Measurements from ENCODE around the gene GRIN2A.

GRIN2A gene

GRCh38 chr16:9766891-9767290 lies 415.3 kb downstream of the GRIN2A start:
- no peak for DNase-seq (ENCODE audit: low read depth in 2 of 2)

GRCh38 chr16:9763505-9763904 lies 418.7 kb downstream of the GRIN2A start:
- DNase-seq (ENCODE audit: low read depth in 2 of 2), result no peak

GRCh38 chr16:9761870-9762269 lies 420.4 kb downstream of the GRIN2A start:
- DNase-seq (ENCODE audit: low read depth in 2 of 2), result no peak

GRCh38 chr16:9757687-9758086 lies 424.5 kb downstream of the GRIN2A start:
- DNase-seq (ENCODE audit: low read depth in 2 of 2), result no peak

GRCh38 chr16:9756434-9756833 lies 425.8 kb downstream of the GRIN2A start:
- no peak for DNase-seq (ENCODE audit: low read depth in 2 of 2)

GRCh38 chr16:9755081-9755480 lies 427.1 kb downstream of the GRIN2A start:
- no peak for DNase-seq (ENCODE audit: low read depth in 2 of 2)

GRCh38 chr16:9741776-9742175 lies 440.5 kb downstream of the GRIN2A start:
- DNase-seq (ENCODE audit: low read depth in 2 of 2), result no peak

- no peak for DNase-seq (ENCODE audit: low read depth in 2 of 2)
These were observed 442.9 kb downstream of the GRIN2A start for GRCh38 chr16:9739301-9739700.

- no peak for DNase-seq (ENCODE audit: low read depth in 2 of 2)
These were observed 443.5 kb downstream of the GRIN2A start for GRCh38 chr16:9738690-9739089.

- DNase-seq (ENCODE audit: low read depth in 2 of 2), result no peak
These were observed 445.7 kb downstream of the GRIN2A start for GRCh38 chr16:9736547-9736946.

GRCh38 chr16:9723136-9723535 lies 459.1 kb downstream of the GRIN2A start:
- no peak for DNase-seq (ENCODE audit: low read depth in 2 of 2)

GRCh38 chr16:9713907-9714306 lies 468.3 kb downstream of the GRIN2A start:
- no peak for DNase-seq (ENCODE audit: low read depth in 2 of 2)

GRCh38 chr16:9713156-9713555 lies 469.1 kb downstream of the GRIN2A start:
- no peak for DNase-seq (ENCODE audit: low read depth in 2 of 2)

GRCh38 chr16:9708972-9709620 lies 473.1 kb downstream of the GRIN2A start:
- no peak for DNase-seq (ENCODE audit: low read depth in 2 of 2)

GRCh38 chr16:9706217-9706836 lies 475.9 kb downstream of the GRIN2A start:
- DNase-seq (ENCODE audit: low read depth in 2 of 2), result no peak

GRCh38 chr16:9703731-9704130 lies 478.5 kb downstream of the GRIN2A start:
- no peak for DNase-seq (ENCODE audit: low read depth in 2 of 2)

All from stimulated activated CD4-positive, alpha-beta T cell treated with anti-CD3 and anti-CD28 coated beads, Interleukin-12 subunit alpha, Interleukin-12 subunit beta, amount 100 ng/mL, for 24 hours (primary cell).